Measurements from ENCODE around the gene OR5M3.

DNA sequence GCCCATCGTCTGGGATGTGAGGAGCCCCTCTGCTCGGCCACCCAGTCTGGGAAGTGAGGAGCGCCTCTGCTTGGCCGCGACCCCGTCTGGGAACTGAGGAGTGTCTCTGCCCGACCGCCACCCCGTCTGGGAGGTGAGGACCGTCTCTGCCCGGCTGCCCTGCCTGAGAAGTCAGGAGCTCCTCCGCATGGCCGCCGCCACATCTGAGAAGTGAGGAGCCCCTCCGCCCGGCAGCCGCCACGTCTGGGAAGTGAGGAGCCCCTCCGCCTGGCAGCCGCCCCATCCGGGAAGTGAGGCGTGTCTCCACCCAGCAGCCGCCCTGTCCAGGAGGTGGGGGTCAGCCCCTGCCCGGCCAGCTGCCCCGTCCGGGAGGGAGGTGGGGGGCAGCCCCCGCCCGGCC lies 23.9 kb upstream of the OR5M3 start:
- TF ChIP-seq CTCF (IDR thresholded peaks at IDR 0.05; ENCODE audit: low read depth, low read length, missing input control): no peak
- no peak for TF ChIP-seq ZBTB33 (IDR thresholded peaks at IDR 0.05)
- TF ChIP-seq, protein P1, sequence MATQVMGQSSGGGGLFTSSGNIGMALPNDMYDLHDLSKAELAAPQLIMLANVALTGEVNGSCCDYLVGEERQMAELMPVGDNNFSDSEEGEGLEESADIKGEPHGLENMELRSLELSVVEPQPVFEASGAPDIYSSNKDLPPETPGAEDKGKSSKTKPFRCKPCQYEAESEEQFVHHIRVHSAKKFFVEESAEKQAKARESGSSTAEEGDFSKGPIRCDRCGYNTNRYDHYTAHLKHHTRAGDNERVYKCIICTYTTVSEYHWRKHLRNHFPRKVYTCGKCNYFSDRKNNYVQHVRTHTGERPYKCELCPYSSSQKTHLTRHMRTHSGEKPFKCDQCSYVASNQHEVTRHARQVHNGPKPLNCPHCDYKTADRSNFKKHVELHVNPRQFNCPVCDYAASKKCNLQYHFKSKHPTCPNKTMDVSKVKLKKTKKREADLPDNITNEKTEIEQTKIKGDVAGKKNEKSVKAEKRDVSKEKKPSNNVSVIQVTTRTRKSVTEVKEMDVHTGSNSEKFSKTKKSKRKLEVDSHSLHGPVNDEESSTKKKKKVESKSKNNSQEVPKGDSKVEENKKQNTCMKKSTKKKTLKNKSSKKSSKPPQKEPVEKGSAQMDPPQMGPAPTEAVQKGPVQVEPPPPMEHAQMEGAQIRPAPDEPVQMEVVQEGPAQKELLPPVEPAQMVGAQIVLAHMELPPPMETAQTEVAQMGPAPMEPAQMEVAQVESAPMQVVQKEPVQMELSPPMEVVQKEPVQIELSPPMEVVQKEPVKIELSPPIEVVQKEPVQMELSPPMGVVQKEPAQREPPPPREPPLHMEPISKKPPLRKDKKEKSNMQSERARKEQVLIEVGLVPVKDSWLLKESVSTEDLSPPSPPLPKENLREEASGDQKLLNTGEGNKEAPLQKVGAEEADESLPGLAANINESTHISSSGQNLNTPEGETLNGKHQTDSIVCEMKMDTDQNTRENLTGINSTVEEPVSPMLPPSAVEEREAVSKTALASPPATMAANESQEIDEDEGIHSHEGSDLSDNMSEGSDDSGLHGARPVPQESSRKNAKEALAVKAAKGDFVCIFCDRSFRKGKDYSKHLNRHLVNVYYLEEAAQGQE (IDR thresholded peaks at IDR 0.05): no peak
- TF ChIP-seq ATF3 (IDR thresholded peaks at IDR 0.05): no peak
- TF ChIP-seq TAF1 (conservative IDR thresholded peaks at IDR 0.05): no peak
- TF ChIP-seq HNF4G (IDR thresholded peaks at IDR 0.05): no peak
- no peak for TF ChIP-seq EGR1 (IDR thresholded peaks at IDR 0.05; ENCODE audit: low read depth in 2 of 2)
- TF ChIP-seq HNF4A (conservative IDR thresholded peaks at IDR 0.05): no peak
- TF ChIP-seq JUND (IDR thresholded peaks at IDR 0.05): no peak
- TF ChIP-seq YY1 (IDR thresholded peaks at IDR 0.05): no peak
